Pancreas (tissue), 10 donors: ENCODE data around the gene TP53I11. TPM values are rescaled to one million over a fixed set of nuclear protein-coding genes. Genes with fewer than 3 reads are reported as not detected.

ENCODE experiments used
- ATAC-seq, 4 donors: fragments of 200-7000 bp; cut with Tn5 transposase; one replicate each; pipeline versions ENCODE4 v1.8.0 to v1.9.1; 2020; ENCODE audit warnings: mild to moderate bottlenecking in 4 of 4, moderate library complexity in 4 of 4
- DNase-seq, 6 donors: peaks; one replicate each; pipeline ENCODE4 v3.0.0-alpha.2; 2020
- FAIRE-seq: peaks from 2 replicates; lab custom pipeline; 2012; peaks lifted over from hg19 to GRCh38; lab: Jason Lieb, UNC
- H3K27ac ChIP-seq, 4 donors: fragments of 200-600 bp; sonication (generic); 1 replicate in 3 of 4; 2 replicates in 1 of 4; pipeline versions ENCODE4 v1.5.0 to v1.8.0; 2020
- H3K27me3 ChIP-seq, 4 donors: fragments of 200-600 bp; one replicate each; pipeline ENCODE4 v1.8.0; 2021
- H3K36me3 ChIP-seq, 3 donors: fragments of 200-600 bp; sonication (generic) in 1 of 3; one replicate each; pipeline versions ENCODE4 v1.5.0 to v1.8.0; 2020 to 2021
- H3K4me1 ChIP-seq, 3 donors: fragments of 200-600 bp; one replicate each; pipeline ENCODE4 v1.8.0; 2021
- H3K4me3 ChIP-seq, 4 donors: fragments of 200-600 bp; sonication (generic) in 2 of 4; one replicate each; pipeline versions ENCODE4 v1.5.0 to v1.8.0; 2020 to 2021
- H3K9me3 ChIP-seq, 4 donors: fragments of 200-600 bp; one replicate each; pipeline ENCODE4 v1.8.0; 2021
- CTCF ChIP-seq, 4 donors: fragments of 200-600 bp; sonication (generic) in 3 of 4; IDR thresholded peaks; one replicate each; pipeline versions ENCODE4 v1.5.0 to v1.8.0; 2021; ENCODE audit warnings: antibody characterized with exemption in 4 of 4
- WGBS, 2 donors: extraction: QIAGEN DNeasy Blood & Tissue Kit; methylation state at CpG; one replicate each; pipeline ENCODE4 v1.1.7; 2013; 5-methylcytosine and 5-hydroxymethylcytosine counted together
- intact Hi-C, 3 donors: fragments of 100-400 bp; cut with DNase I; formaldehyde crosslinking; loops; one replicate each; pipeline versions ENCODE4 v1.11.1 to v1.14.2; 2022
- polyA plus RNA-seq, 2 donors: library from polyadenylated mRNA; stranded (reverse); fragments of 200-250 nt; gene quantifications; one replicate each; pipeline ENCODE4 v1.2.3, GENCODE V29; 2013
- total RNA-seq, 6 donors: library from RNA; stranded (reverse); fragmentation: NEBNext Ultra II Directional in 4 of 6; extraction: Animal tissue kit (Norgen Biotek cat#: 25700) in 4 of 6; gene quantifications; one replicate each; pipeline versions ENCODE4 v1.2.1 to v1.2.4, GENCODE V29; 2021 to 2023
- donor health status: healthy with polysubstance abuse.
- donor health status: DM: no; HTN: no; CAD: no; lungs with moderate emphysema.
- donor health status: DM: no; HTN: no; CAD: no.
- donor health status: control.
- donor health status: control.
- donor health status: Bipolar disorder and iron deficiency.
- donor health status: DM: yes; HTN: yes; CAD: no.
- donor health status: DM: no; HTN: no; CAD: no.
- donor health status: DM: no; HTN: no; CAD: no.
- donor health status: DM: yes; HTN: yes; CAD: no.

TP53I11 gene
- total and polyA plus RNA-seq, 8 donors: 18.8 to 40.2 (median 28.7) TPM

GRCh38 chr11:44893308-44893822 is 57.3 kb downstream of the TP53I11 start:
- intact Hi-C loops: loop anchor here in 1 of 3 donors (10.0 kb wide), 1 partner anchor 159 kb away; no protein-coding TSS in a partner anchor
- ATAC-seq (no peak), FAIRE-seq (no peak), DNase-seq (peak in 1 of 6 donors; percentile 25)
- WGBS, 2 donors: 52 to 55% methylated on average over 10 of the region's 10 CpGs
- no peak for TF ChIP-seq CTCF (IDR thresholded peaks at IDR 0.05)
- no peaks in the 10 kb centered on the region for H3K36me3 ChIP-seq
- H3K4me3 ChIP-seq: no peak overlapping the region
- no peak overlapping the region for H3K27ac ChIP-seq
- H3K9me3 ChIP-seq: no peaks in the 10 kb centered on the region
- H3K27me3 ChIP-seq: no peaks in the 10 kb centered on the region
- no peaks in the 10 kb centered on the region for H3K4me1 ChIP-seq

- no peaks in the 10 kb centered on the region for H3K36me3 ChIP-seq
- TF ChIP-seq CTCF (IDR thresholded peaks at IDR 0.05): no peak
- no peak overlapping the region for H3K27ac ChIP-seq
- no peak overlapping the region for H3K4me3 ChIP-seq
- WGBS, 2 donors: 71 to 77% methylated on average over 7 of the region's 7 CpGs
- no peaks in the 10 kb centered on the region for H3K9me3 ChIP-seq
- intact Hi-C loops: loop anchor here in 1 of 3 donors (10.0 kb wide), 1 partner anchor 158 kb away; no protein-coding TSS in a partner anchor
- no peaks in the 10 kb centered on the region for H3K4me1 ChIP-seq
- H3K27me3 ChIP-seq: no peaks in the 10 kb centered on the region
- no peak for FAIRE-seq
- DNase-seq: peak in 1 of 6 donors; percentile 14
- ATAC-seq: no peak
These were observed 57.8 kb downstream of the TP53I11 start for GRCh38 chr11:44892843-44893242.

DNA sequence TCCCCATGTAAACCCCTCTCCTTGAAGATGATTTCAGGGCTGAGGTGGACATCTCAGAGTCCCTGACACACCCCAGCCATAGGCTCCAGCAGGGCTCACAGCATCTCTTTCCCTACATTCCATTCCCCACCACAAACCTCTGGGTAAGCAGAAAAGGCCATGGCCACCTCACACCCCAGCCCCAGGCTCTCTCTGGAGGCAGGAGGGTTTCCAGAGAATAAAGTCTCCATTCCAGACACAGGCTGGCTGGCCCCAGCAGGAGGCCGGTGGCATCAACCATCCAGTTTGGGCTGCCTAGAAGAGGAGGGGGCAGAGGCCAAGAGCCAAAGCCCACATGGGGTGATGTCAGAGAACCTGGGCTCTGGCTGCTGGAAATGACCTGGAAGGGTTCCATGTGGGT is 61.4 kb downstream of the TP53I11 start:
- H3K36me3 ChIP-seq: no peaks in the 10 kb centered on the region
- no peak overlapping the region for H3K27ac ChIP-seq
- no peaks in the 10 kb centered on the region for H3K4me1 ChIP-seq
- H3K4me3 ChIP-seq: no peak overlapping the region
- 80 to 90% methylated on average over 1 of the region's 1 CpG for WGBS, 2 donors
- ATAC-seq (no peak), DNase-seq (peak in 1 of 6 donors; percentile 25), FAIRE-seq (no peak)
- no peaks in the 10 kb centered on the region for H3K27me3 ChIP-seq
- H3K9me3 ChIP-seq: no peaks in the 10 kb centered on the region
- no peak for TF ChIP-seq CTCF (IDR thresholded peaks at IDR 0.05)
- intact Hi-C loops: loop anchor here in 1 of 3 donors (10.0 kb wide), 1 partner anchor 154 kb away; no protein-coding TSS in a partner anchor

DNA sequence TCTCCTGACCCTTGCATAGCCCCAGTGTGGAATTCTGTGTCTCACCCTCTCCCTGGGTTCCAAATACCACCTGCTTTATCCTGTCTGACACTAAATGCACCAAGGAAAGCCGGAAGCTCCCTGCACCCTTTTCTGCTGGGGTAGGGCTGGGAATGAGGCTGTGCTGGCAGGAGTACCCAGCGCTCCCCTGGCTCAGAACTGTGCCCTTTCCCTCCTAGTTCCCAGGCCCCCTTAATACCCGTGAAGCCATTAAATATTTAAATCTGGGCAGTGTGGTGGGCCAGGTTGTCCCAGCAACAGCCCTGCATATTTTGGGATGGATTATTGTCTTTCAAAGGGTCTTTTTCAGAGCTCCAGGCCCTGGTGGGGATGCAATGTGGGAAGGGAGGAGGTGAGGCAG is 63.0 kb downstream of the TP53I11 start:
- no peaks in the 10 kb centered on the region for H3K9me3 ChIP-seq
- FAIRE-seq: no peak
- no peak overlapping the region for H3K27ac ChIP-seq
- no peak overlapping the region for H3K4me3 ChIP-seq
- intact Hi-C loops: loop anchor here in 1 of 3 donors (10.0 kb wide), 1 partner anchor 153 kb away; no protein-coding TSS in a partner anchor
- DNase-seq: no peak
- no peaks in the 10 kb centered on the region for H3K27me3 ChIP-seq
- no peaks in the 10 kb centered on the region for H3K4me1 ChIP-seq
- 67 to 85% methylated on average over 3 of the region's 3 CpGs for WGBS, 2 donors
- no peak for ATAC-seq
- TF ChIP-seq CTCF (IDR thresholded peaks at IDR 0.05): no peak
- no peaks in the 10 kb centered on the region for H3K36me3 ChIP-seq

DNA sequence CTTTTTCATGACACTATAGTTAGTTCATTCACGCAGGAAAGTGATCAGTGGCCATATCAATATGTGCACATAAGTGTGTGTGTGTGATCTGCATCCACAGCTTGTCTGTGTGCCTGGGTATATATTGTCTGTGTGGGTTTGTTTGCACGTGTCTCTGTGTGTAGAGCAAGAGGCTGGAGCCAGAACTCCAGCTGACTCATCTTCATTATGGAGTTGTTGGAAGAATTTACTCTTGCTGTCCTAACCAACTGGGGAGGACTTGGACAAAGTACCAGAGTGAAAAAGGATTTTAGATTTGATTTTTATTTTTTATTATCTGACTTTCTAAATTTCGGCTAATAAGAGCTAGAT is 63.9 kb downstream of the TP53I11 start:
- peak in 2 of 4 donors; percentile 22 to 43 for ATAC-seq
- intact Hi-C loops: loop anchor here in 1 of 3 donors (10.0 kb wide), 1 partner anchor 152 kb away; no protein-coding TSS in a partner anchor
- TF ChIP-seq CTCF (IDR thresholded peaks at IDR 0.05): no peak
- WGBS, 2 donors: 61 to 62% methylated on average over 3 of the region's 3 CpGs
- H3K36me3 ChIP-seq: no peaks in the 10 kb centered on the region
- no peak overlapping the region for H3K27ac ChIP-seq
- H3K4me3 ChIP-seq: no peak overlapping the region
- no peaks in the 10 kb centered on the region for H3K9me3 ChIP-seq
- no peak for DNase-seq
- no peaks in the 10 kb centered on the region for H3K4me1 ChIP-seq
- H3K27me3 ChIP-seq: no peaks in the 10 kb centered on the region
- FAIRE-seq: no peak
